Naive B cell (primary cell): ENCODE data around the gene DNAJC25. TPM values are rescaled to one million over a fixed set of nuclear protein-coding genes. Genes with fewer than 3 reads are reported as not detected.
A peak's percentile ranks its signal among the peaks of the same experiment; 100 is the strongest.

Experiments used
- ATAC-seq, 2 donors: fragments of 150-1000 bp; cut with Tn5 transposase; 2 replicates each; pipeline ENCODE4 v1.10.0; 2021; ENCODE audit warnings: low read depth in 2 of 2, mild to moderate bottlenecking in 2 of 2, moderate library complexity in 2 of 2
- DNase-seq: peaks from one replicate; pipeline ENCODE4 v3.0.0; 2022
- H3K27ac Mint-ChIP-seq, 6 donors: one replicate each; pipeline ENCODE4 v1.8.0; 2020 to 2022; ENCODE audit warnings: mild to moderate bottlenecking in 6 of 6, mixed read lengths in 6 of 6, moderate library complexity in 5 of 6, inconsistent platforms in 2 of 6
- H3K27me3 Mint-ChIP-seq, 3 donors: one replicate each; pipeline ENCODE4 v1.8.0; 2021 to 2022; ENCODE audit warnings: mixed read lengths in 3 of 3, mild to moderate bottlenecking in 1 of 3
- H3K36me3 Mint-ChIP-seq, 2 donors: one replicate each; pipeline ENCODE4 v1.8.0; 2020 to 2022; ENCODE audit warnings: mixed read lengths in 2 of 2, inconsistent platforms in 1 of 2, mild to moderate bottlenecking in 1 of 2
- H3K4me1 Mint-ChIP-seq, 3 donors: one replicate each; pipeline ENCODE4 v1.8.0; 2020 to 2022; ENCODE audit warnings: mixed read lengths in 3 of 3, inconsistent platforms in 1 of 3, mild to moderate bottlenecking in 1 of 3, moderate library complexity in 1 of 3
- H3K4me3 Mint-ChIP-seq, 8 donors: one replicate each; pipeline ENCODE4 v1.8.0; 2020 to 2022; ENCODE audit warnings: mild to moderate bottlenecking in 8 of 8, mixed read lengths in 8 of 8, moderate library complexity in 8 of 8, inconsistent platforms in 2 of 8
- H3K9me3 Mint-ChIP-seq, 7 donors: one replicate each; pipeline ENCODE4 v1.8.0; 2020 to 2022; ENCODE audit warnings: mixed read lengths in 7 of 7, mild to moderate bottlenecking in 5 of 7, inconsistent platforms in 2 of 7, moderate library complexity in 1 of 7
- polyA plus RNA-seq, 6 donors: library from polyadenylated mRNA; unstranded; fragments of 300-500 nt; fragmentation: Illumina TruSeq; gene quantifications; one replicate each; pipeline ENCODE4 v1.2.3, GENCODE V29; 2021; ENCODE audit warnings: low read depth in 6 of 6

The DNAJC25 gene
- polyA plus RNA-seq, 6 donors from 2014 or later = 1.9 to 3.6 (median 2.5) TPM

- Mint-ChIP-seq H3K4me1 (peaks cover 18 to 36% (median 34%) of the 10 kb centered on the region in 3 donors), H3K9me3 (no peaks in the 10 kb centered on the region), H3K27me3 (no peaks in the 10 kb centered on the region), H3K36me3 (no peaks in the 10 kb centered on the region), H3K4me3 (peak overlapping the region in 6 of 8 donors; percentile 39 to 97 (median 91)), H3K27ac (peak overlapping the region in 2 of 6 donors; percentile 22 to 95)
- DNase-seq (no peak), ATAC-seq (no peak)
Measured at GRCh38 chr9:111632695-111633388, 1.7 kb downstream of the DNAJC25 start.

GRCh38 chr9:111633389-111633736 lies 2.2 kb downstream of the DNAJC25 start:
- no peaks in the 10 kb centered on the region for H3K27me3 Mint-ChIP-seq
- peaks cover 18 to 36% (median 34%) of the 10 kb centered on the region in 3 donors for H3K4me1 Mint-ChIP-seq
- peak overlapping the region in 2 of 6 donors; percentile 22 to 58 for H3K27ac Mint-ChIP-seq
- no peaks in the 10 kb centered on the region for H3K9me3 Mint-ChIP-seq
- H3K4me3 Mint-ChIP-seq = peak overlapping the region in 2 of 8 donors; percentile 57 to 97
- H3K36me3 Mint-ChIP-seq = no peaks in the 10 kb centered on the region
- no peak for ATAC-seq
- no peak for DNase-seq

GRCh38 chr9:111634860-111635259 lies 3.7 kb downstream of the DNAJC25 start:
- Mint-ChIP-seq H3K4me3 (peak overlapping the region in 1 of 8 donors; percentile 10), H3K4me1 (peaks cover 18 to 36% (median 34%) of the 10 kb centered on the region in 3 donors), H3K27me3 (no peaks in the 10 kb centered on the region), H3K9me3 (no peaks in the 10 kb centered on the region), H3K27ac (no peak overlapping the region), H3K36me3 (no peaks in the 10 kb centered on the region)
- DNase-seq (no peak), ATAC-seq (no peak)

GRCh38 chr9:111637421-111637950 lies 6.4 kb downstream of the DNAJC25 start:
- no peak overlapping the region for H3K4me3 Mint-ChIP-seq
- H3K27ac Mint-ChIP-seq = no peak overlapping the region
- no peaks in the 10 kb centered on the region for H3K36me3 Mint-ChIP-seq
- ATAC-seq = no peak
- peaks cover 11 to 19% (median 16%) of the 10 kb centered on the region in 3 donors for H3K4me1 Mint-ChIP-seq
- no peaks in the 10 kb centered on the region for H3K9me3 Mint-ChIP-seq
- no peaks in the 10 kb centered on the region for H3K27me3 Mint-ChIP-seq
- DNase-seq = no peak

- ATAC-seq (no peak), DNase-seq (no peak)
- H3K27me3 Mint-ChIP-seq = no peaks in the 10 kb centered on the region
- no peaks in the 10 kb centered on the region for H3K9me3 Mint-ChIP-seq
- peaks cover 0 to 3% (median 0%) of the 10 kb centered on the region in 3 donors for H3K4me1 Mint-ChIP-seq
- H3K36me3 Mint-ChIP-seq = peaks cover 3 to 8% of the 10 kb centered on the region in 2 donors
- no peak overlapping the region for H3K4me3 Mint-ChIP-seq
- no peak overlapping the region for H3K27ac Mint-ChIP-seq
Measured at GRCh38 chr9:111644195-111644772, 13.2 kb downstream of the DNAJC25 start.

- Mint-ChIP-seq H3K27ac (no peak overlapping the region), H3K4me1 (peaks cover 0 to 3% (median 0%) of the 10 kb centered on the region in 3 donors), H3K36me3 (peaks cover 12 to 15% of the 10 kb centered on the region in 2 donors), H3K27me3 (no peaks in the 10 kb centered on the region), H3K4me3 (no peak overlapping the region), H3K9me3 (no peaks in the 10 kb centered on the region)
- DNase-seq (no peak), ATAC-seq (no peak)
Measured at GRCh38 chr9:111645806-111646205, 14.7 kb downstream of the DNAJC25 start.

- Mint-ChIP-seq H3K27ac (no peak overlapping the region), H3K4me1 (peaks cover 0 to 3% (median 0%) of the 10 kb centered on the region in 3 donors), H3K9me3 (no peaks in the 10 kb centered on the region), H3K36me3 (peaks cover 12 to 15% of the 10 kb centered on the region in 2 donors), H3K4me3 (no peak overlapping the region), H3K27me3 (no peaks in the 10 kb centered on the region)
- ATAC-seq = no peak
- DNase-seq = no peak
Measured at GRCh38 chr9:111646417-111646816, 15.3 kb downstream of the DNAJC25 start.

GRCh38 chr9:111648066-111648465 lies 16.9 kb downstream of the DNAJC25 start:
- H3K4me1 Mint-ChIP-seq = peaks cover 0 to 3% (median 0%) of the 10 kb centered on the region in 3 donors

GRCh38 chr9:111649016-111649415 lies 17.9 kb downstream of the DNAJC25 start:
- ATAC-seq = no peak
- Mint-ChIP-seq H3K36me3 (peaks cover 22% of the 10 kb centered on the region in 2 donors), H3K4me1 (no peaks in the 10 kb centered on the region), H3K9me3 (no peaks in the 10 kb centered on the region), H3K27me3 (no peaks in the 10 kb centered on the region), H3K27ac (no peak overlapping the region), H3K4me3 (no peak overlapping the region)
- no peak for DNase-seq

More at GRCh38 chr9:111648066-111648465, 16.9 kb downstream of the DNAJC25 start:
- H3K9me3 Mint-ChIP-seq = no peaks in the 10 kb centered on the region
- no peak overlapping the region for H3K27ac Mint-ChIP-seq
- DNase-seq = no peak
- H3K36me3 Mint-ChIP-seq = peaks cover 15 to 20% of the 10 kb centered on the region in 2 donors
- no peaks in the 10 kb centered on the region for H3K27me3 Mint-ChIP-seq
- ATAC-seq = no peak
- no peak overlapping the region for H3K4me3 Mint-ChIP-seq

- DNase-seq (no peak), ATAC-seq (no peak)
- Mint-ChIP-seq H3K9me3 (no peaks in the 10 kb centered on the region), H3K4me1 (peaks cover 3 to 11% (median 11%) of the 10 kb centered on the region in 3 donors), H3K36me3 (peaks cover 8 to 11% of the 10 kb centered on the region in 2 donors), H3K27me3 (no peaks in the 10 kb centered on the region), H3K27ac (no peak overlapping the region), H3K4me3 (no peak overlapping the region)
Measured at GRCh38 chr9:111657051-111657450, 25.9 kb downstream of the DNAJC25 start.

GRCh38 chr9:111658943-111659342 lies 27.8 kb downstream of the DNAJC25 start:
- no peaks in the 10 kb centered on the region for H3K27me3 Mint-ChIP-seq
- H3K4me1 Mint-ChIP-seq = peaks cover 19 to 29% (median 29%) of the 10 kb centered on the region in 3 donors
- peak overlapping the region in 1 of 8 donors; percentile 97 for H3K4me3 Mint-ChIP-seq
- H3K27ac Mint-ChIP-seq = peak overlapping the region in 1 of 6 donors; percentile 26
- ATAC-seq = no peak
- H3K36me3 Mint-ChIP-seq = peaks cover 0 to 2% of the 10 kb centered on the region in 2 donors
- H3K9me3 Mint-ChIP-seq = no peaks in the 10 kb centered on the region
- DNase-seq = no peak

GRCh38 chr9:111659691-111660090 lies 28.6 kb downstream of the DNAJC25 start:
- H3K27ac Mint-ChIP-seq = peak overlapping the region in 2 of 6 donors; percentile 13 to 67
- no peaks in the 10 kb centered on the region for H3K36me3 Mint-ChIP-seq
- peaks cover 23 to 31% (median 30%) of the 10 kb centered on the region in 3 donors for H3K4me1 Mint-ChIP-seq
- DNase-seq (no peak), ATAC-seq (no peak)
- H3K27me3 Mint-ChIP-seq = no peaks in the 10 kb centered on the region
- H3K9me3 Mint-ChIP-seq = no peaks in the 10 kb centered on the region
- peak overlapping the region in 6 of 8 donors; percentile 29 to 98 (median 88) for H3K4me3 Mint-ChIP-seq

- Mint-ChIP-seq H3K4me1 (peaks cover 23 to 33% (median 30%) of the 10 kb centered on the region in 3 donors), H3K27me3 (no peaks in the 10 kb centered on the region), H3K27ac (peak within 1 kb of the TSS; percentile 75 to 96 (median 86)), H3K36me3 (no peaks in the 10 kb centered on the region), H3K9me3 (no peaks in the 10 kb centered on the region), H3K4me3 (peak within 1 kb of the TSS; percentile 93 to 100 (median 98))
- DNase-seq = peak; percentile 67
- peak; percentile 90 for ATAC-seq
Measured at GRCh38 chr9:111661150-111661801, 30.1 kb downstream of the DNAJC25 start, which contains the start of gene GNG10. GNG10 (plus strand) TSS chr9:111661605; CDS start chr9:111661635, 30 bp downstream.
